Measurements from ENCODE around the gene IQSEC1.
"Not testable (repeated sequence)": the region's sequence is repeated elsewhere in the genome, so short reads cannot be mapped to it uniquely, and the experiment has no call there.

The IQSEC1 gene

DNA sequence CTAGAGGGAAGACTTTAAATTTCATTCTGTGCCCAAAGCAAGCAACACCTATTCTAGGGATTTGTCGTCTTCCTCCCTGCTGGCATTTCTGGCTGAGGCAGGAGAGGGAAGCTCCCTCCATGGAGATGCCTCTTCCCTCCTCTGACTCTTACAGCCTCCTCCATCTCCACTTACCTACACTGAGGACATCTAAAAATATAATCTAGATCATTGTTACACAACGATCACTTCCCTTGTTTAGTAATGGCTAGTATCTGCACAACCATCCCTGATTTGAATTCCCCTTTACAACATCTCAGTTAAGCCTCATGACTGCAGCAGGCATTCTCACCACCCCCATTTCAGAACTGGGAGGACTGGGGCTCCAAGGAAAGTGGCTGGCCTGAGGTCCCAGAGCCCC lies 219.4 kb downstream of the IQSEC1 start:
- DNase-seq = not testable (repeated sequence)

DNA sequence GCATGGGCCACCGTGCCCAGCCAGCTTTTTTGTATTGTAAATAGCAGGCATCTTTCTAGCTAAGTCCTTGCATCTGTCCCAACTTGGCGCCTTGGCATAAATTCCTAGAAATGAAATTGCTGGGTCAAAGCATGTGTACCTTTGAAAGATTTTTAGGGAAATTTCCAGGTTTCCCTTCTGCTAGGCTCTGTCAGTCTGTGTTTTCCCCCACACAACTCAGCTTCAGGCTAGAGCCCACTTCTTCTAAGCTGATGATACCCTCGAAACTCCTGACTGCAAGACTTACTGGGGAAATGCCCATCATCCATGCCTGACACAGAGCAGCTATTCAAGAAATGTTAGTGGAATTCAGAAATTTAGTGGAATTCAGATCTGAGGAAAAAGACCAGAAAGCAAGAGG lies 221.0 kb downstream of the IQSEC1 start:
- no peak for DNase-seq
